ENCODE data around the gene FLVCR2.

FLVCR2 gene

DNA sequence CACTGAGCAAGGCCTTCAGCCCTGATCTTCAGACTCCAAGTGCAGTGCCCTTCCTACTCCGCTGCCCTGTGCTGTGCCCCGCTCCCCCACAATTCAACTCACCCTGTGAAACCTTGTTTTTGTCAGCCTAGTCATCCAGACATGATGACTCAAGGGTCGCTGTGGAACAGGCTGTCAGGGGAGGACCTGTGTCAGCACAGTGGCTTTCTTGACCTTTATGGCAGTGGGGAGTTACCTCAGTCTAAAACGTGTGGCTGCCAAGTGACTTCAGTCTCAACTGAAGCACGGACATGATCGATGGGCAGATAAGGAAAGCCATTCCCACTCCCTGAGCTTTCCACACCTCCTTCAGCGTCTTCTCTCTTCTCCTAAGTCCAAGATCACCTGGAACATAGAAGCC lies 16.3 kb upstream of the FLVCR2 start:
- H3K4me3 ChIP-seq (replicated peaks in 1 of 2; ENCODE audit: low read depth in 2 of 2, low read length in 2 of 2) = no peak overlapping the region
- no peak for TF ChIP-seq CTCF (IDR thresholded peaks at IDR 0.05; ENCODE audit: low read depth, low read length)
- DNase-seq (ENCODE audit: low read depth in 2 of 2) = peak in 1 of 2 donors; percentile 20

- TF ChIP-seq CTCF (IDR thresholded peaks at IDR 0.05; ENCODE audit: low read depth, low read length) = no peak
Measured at GRCh38 chr14:75562489-75562888, 15.9 kb upstream of the FLVCR2 start.

DNA sequence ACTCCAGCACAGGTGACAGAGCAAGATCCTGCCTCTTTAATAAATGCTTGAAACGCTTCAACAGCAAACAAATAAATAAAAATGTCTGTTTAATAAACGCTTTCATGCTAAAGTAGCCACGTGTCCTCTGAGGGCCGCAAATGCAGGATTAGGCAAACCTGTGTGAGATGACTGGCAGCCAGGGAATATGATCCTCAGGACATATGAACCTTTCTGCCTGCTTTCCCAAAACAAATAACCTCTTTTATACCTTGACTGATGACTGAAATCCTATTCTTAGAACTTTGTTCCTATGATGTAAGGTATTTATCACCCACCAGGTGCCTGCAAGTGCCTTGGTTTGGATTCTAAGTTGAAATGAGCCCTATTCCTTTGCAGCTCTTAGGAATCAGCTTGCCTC lies 14.5 kb upstream of the FLVCR2 start:
- no peak for DNase-seq (ENCODE audit: low read depth in 2 of 2)
- TF ChIP-seq CTCF (IDR thresholded peaks at IDR 0.05; ENCODE audit: low read depth, low read length) = no peak

More at GRCh38 chr14:75562489-75562888, 15.9 kb upstream of the FLVCR2 start:
- DNase-seq (ENCODE audit: low read depth in 2 of 2) = no peak
- H3K4me3 ChIP-seq (replicated peaks in 1 of 2; ENCODE audit: low read depth in 2 of 2, low read length in 2 of 2) = no peak overlapping the region

DNA sequence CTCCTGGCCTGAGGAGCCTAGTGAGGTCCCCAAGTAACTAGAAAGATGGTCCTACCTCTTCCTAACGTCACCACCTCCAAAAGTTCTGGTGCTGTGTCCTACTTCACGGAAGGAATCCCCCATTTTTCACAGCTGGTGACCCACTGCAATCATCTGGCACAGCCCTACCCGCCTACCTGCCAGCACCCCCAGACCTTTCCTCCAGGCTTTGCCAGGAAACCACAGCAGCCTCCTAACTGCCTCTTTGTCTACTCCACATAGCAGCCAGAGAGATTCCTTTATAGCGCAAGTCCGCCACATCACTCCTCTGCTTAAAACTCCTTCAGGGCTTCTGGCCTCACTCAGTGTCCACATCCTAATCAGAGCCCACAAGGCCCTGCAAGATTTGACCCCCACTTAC lies 13.4 kb upstream of the FLVCR2 start:
- H3K4me3 ChIP-seq (replicated peaks in 1 of 2; ENCODE audit: low read depth in 2 of 2, low read length in 2 of 2) = no peak overlapping the region
- no peak for DNase-seq (ENCODE audit: low read depth in 2 of 2)
- TF ChIP-seq CTCF (IDR thresholded peaks at IDR 0.05; ENCODE audit: low read depth, low read length) = no peak

More for the DNA sequence above, 14.5 kb upstream of the FLVCR2 start:
- no peak overlapping the region for H3K4me3 ChIP-seq (replicated peaks in 1 of 2; ENCODE audit: low read depth in 2 of 2, low read length in 2 of 2)

DNA sequence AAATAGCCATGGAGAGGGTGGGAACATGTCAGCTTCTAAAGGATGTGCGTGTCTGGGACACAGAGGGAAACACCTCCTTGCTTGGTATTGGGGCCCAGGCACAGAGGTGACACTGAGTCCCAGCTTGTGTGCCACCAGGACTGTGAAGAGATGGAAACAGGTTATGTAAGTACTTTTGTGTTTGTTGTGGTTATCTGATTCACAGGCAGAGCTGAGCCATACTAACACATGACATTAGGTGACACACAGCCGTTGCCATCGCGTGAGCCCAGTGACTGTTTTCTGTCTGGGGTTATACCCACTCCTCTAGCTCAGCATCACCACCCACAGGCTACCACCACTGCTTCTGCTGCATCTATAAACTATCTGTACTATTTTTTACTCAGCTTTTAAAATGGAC lies 12.1 kb upstream of the FLVCR2 start:
- no peak for TF ChIP-seq CTCF (IDR thresholded peaks at IDR 0.05; ENCODE audit: low read depth, low read length)
- DNase-seq (ENCODE audit: low read depth in 2 of 2) = peak in 1 of 2 donors; percentile 38
- no peak overlapping the region for H3K4me3 ChIP-seq (replicated peaks in 1 of 2; ENCODE audit: low read depth in 2 of 2, low read length in 2 of 2)

DNA sequence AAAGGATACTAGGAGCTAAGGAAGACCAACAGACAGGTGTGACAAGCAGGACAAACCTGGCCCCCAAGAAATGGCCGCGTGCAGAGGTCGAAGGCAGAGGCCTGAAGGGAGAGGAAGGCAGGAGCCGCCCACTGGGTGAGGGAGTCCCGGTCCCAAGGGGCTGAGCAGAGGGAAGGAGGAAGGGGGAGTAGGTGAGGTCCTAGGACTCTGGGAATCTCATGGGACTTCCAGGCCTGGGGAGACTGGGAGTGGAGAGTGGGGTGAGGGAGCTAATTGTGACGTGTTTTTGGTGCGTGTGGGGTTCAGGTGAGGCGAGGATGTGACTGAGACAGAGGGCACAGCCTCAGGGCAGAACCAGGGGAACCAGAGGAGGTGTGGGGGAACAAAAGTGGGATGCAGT lies 11.7 kb upstream of the FLVCR2 start:
- no peak for DNase-seq (ENCODE audit: low read depth in 2 of 2)
- TF ChIP-seq CTCF (IDR thresholded peaks at IDR 0.05; ENCODE audit: low read depth, low read length) = no peak
- no peak overlapping the region for H3K4me3 ChIP-seq (replicated peaks in 1 of 2; ENCODE audit: low read depth in 2 of 2, low read length in 2 of 2)

GRCh38 chr14:75568140-75568539 lies 10.3 kb upstream of the FLVCR2 start:
- no peak for DNase-seq (ENCODE audit: low read depth in 2 of 2)
- no peak for TF ChIP-seq CTCF (IDR thresholded peaks at IDR 0.05; ENCODE audit: low read depth, low read length)
- H3K4me3 ChIP-seq (replicated peaks in 1 of 2; ENCODE audit: low read depth in 2 of 2, low read length in 2 of 2) = no peak overlapping the region

Data from cardiac fibroblast (primary cell).